Neutrophil (primary cell): Measurements from ENCODE around the gene MRPL42.

Experiments used
- H3K27ac ChIP-seq: fragments of 200-600 bp; sonication (generic); 2 replicates; pipeline ENCODE4 v1.5.1; 2016; ENCODE audit warnings: mild to moderate bottlenecking, moderate library complexity
- H3K27me3 ChIP-seq: fragments of 200-600 bp; sonication (generic); 2 replicates; pipeline ENCODE4 v1.6.0; 2016; ENCODE audit warnings: mild to moderate bottlenecking
- H3K36me3 ChIP-seq: fragments of 200-600 bp; sonication (generic); 2 replicates; pipeline ENCODE4 v1.5.1; 2017
- H3K4me1 ChIP-seq, 2 experiments: fragments of 200-600 bp in 1 of 2; sonication (generic) in 1 of 2; 1 replicate in 1 of 2; 2 replicates in 1 of 2; pipeline versions ENCODE4 v1.5.1 to v1.6.1; 2013 to 2016; ENCODE audit warnings: low read depth in 1 of 2, low read length in 1 of 2, mild to moderate bottlenecking in 1 of 2, moderate library complexity in 1 of 2; ENCODE audit not compliant: control insufficient read depth in 1 of 2, insufficient read depth in 1 of 2
- H3K4me3 ChIP-seq, 2 experiments: fragments of 200-600 bp in 1 of 2; sonication (generic) in 1 of 2; 1 replicate in 1 of 2; 2 replicates in 1 of 2; pipeline ENCODE4 v1.5.1; 2013 to 2016; ENCODE audit warnings: low read depth in 1 of 2, low read length in 1 of 2, mild to moderate bottlenecking in 1 of 2, moderate library complexity in 1 of 2
- H3K9me3 ChIP-seq: fragments of 200-600 bp; sonication (generic); 2 replicates; pipeline ENCODE4 v1.5.1; 2016
- CTCF ChIP-seq: fragments of 200-600 bp; sonication (generic); IDR thresholded peaks from 2 replicates; pipeline ENCODE4 v1.5.1; 2016; ENCODE audit warnings: antibody characterized with exemption

Gene MRPL42

GRCh38 chr12:93434256-93434865, 33.0 kb upstream of the MRPL42 start:
- no peak overlapping the region for H3K4me3 ChIP-seq
- H3K36me3 ChIP-seq = no peaks in the 10 kb centered on the region
- H3K27me3 ChIP-seq = no peaks in the 10 kb centered on the region
- H3K27ac ChIP-seq = no peak overlapping the region
- no peaks in the 10 kb centered on the region for H3K9me3 ChIP-seq
- H3K4me1 ChIP-seq = no peaks in the 10 kb centered on the region
- no peak for TF ChIP-seq CTCF

DNA sequence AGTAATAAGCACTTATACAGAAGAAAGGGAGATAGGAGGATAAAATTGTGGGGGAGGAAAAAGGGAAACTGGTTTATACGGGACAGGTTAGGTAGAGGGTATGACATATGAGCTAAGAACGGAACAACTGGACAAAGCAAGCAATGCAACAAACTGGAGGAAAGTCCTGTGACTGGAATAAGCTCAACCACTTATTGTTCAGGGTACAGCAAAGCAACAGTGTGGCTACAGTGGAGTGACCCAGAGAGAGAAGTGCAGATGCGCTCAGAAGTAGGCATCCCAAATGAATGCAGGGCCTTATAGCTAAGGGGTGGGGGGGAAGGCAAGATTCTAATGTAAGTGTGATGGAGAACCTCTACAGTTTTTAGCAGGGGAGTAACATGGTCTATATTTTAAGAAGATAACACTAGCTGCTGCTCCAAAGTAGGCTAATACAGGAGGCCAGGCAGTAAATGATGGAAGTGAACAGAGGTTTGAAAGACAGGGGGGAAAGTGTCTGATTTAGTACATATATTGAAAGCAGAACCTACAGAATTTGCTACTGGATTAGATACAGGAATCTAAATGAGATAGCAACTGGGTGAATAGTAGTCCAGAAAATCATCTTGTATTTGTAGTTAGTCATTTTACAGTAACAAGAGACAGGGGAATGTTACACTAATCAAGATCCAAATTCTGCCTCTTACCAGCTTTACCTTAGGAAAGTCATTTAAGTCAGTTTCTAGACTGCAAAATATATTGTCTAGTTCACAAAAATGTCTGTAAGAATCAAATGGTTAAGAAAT, 28.9 kb upstream of the MRPL42 start:
- Histone ChIP-seq H3K27me3 (no peaks in the 10 kb centered on the region), H3K36me3 (no peaks in the 10 kb centered on the region), H3K4me3 (no peak overlapping the region), H3K9me3 (no peaks in the 10 kb centered on the region), H3K4me1 (peaks cover 18 to 24% of the 10 kb centered on the region in 2 experiments), H3K27ac (no peak overlapping the region)
- no peak for TF ChIP-seq CTCF

DNA sequence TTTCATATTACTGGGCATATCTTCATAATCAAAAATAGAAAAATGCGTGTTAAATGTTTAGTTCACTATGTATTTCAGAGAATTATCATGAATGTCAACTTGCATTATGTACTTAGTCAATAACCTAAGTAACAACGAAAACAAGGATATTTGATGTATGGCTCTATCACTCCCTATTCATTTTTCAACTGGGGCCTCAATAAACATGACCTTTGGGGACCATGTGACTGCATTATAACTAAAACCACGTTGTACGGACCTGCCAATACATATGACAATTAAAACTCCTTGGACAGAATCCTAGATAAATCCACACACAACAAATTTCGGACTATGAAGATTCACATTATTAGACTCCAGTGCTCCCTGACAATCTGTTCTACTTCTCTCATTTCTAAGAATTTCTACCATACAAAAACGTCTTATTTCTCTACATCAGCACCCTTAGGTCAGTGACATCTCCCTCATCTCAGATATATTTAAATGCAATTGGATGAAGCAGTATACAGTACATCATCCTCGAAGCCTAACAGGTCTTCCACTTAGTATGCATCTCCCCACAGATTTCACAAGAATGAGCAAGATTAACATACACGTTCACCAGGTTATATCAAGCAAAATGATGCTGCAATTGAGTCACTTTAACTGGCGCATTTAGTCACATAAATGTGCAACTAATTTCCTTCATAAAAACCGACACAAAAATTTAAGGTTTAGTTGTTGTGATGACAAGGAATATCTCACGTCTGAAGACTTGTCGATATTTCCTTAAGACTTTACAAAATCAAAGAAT, 27.1 kb upstream of the MRPL42 start:
- peak overlapping the region; percentile 88 for H3K27ac ChIP-seq
- no peaks in the 10 kb centered on the region for H3K9me3 ChIP-seq
- no peaks in the 10 kb centered on the region for H3K36me3 ChIP-seq
- no peak for TF ChIP-seq CTCF
- H3K4me1 ChIP-seq = peaks cover 18 to 24% of the 10 kb centered on the region in 2 experiments
- no peaks in the 10 kb centered on the region for H3K27me3 ChIP-seq
- peak overlapping the region; percentile 68 to 92 for H3K4me3 ChIP-seq

GRCh38 chr12:93441081-93441616, 26.2 kb upstream of the MRPL42 start:
- no peaks in the 10 kb centered on the region for H3K9me3 ChIP-seq
- H3K27ac ChIP-seq = peak overlapping the region; percentile 88
- H3K36me3 ChIP-seq = no peaks in the 10 kb centered on the region
- H3K27me3 ChIP-seq = no peaks in the 10 kb centered on the region
- no peak for TF ChIP-seq CTCF
- H3K4me1 ChIP-seq = peaks cover 18 to 24% of the 10 kb centered on the region in 2 experiments
- H3K4me3 ChIP-seq = peak overlapping the region; percentile 68 to 92

DNA sequence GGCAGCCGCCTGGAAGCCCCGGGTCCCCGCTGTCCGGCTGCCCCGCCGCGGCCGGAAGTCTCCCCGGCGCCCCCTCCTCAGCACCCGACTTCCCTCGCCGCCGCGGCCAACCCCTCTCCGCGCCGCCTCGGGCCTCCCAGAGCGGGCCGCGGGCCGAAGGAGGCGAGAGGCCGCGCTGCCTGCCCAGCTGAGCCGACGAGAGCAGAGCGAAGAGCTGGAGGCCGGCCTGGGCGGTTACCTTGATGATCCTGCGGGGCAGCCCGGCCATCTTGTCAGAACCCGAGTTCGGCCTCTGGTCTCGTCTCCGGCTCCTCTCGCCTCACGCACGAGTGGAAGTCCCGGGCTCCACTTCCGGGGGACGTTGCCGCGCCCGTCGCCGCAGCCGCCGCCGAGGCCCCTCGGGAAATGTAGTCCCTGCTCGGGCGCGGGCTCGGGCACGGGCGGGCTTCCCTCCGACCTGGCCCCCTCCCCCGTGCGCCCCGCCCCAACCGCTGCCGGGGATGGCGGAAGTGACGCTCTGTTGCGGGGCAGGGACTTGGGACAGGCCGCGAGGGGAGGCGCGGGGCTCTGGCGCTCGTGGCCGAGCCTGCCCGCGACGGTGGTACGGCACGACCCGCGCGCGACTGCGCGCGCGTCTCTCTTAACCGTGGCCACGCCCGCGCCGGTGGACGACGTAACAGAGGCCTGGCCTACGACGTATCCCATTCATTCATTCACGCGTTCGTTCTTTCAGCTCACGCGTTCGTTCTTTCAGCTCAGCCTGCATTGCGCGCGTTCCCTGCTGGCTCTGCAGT, 25.5 kb upstream of the MRPL42 start, which contains the start of gene UBE2N:
Gene UBE2N (minus strand): TSS at position 331 of the 794 bp plus-strand sequence. CDS start 63 bp downstream, at position 268.
- TF ChIP-seq CTCF = peak; percentile 17
- H3K27me3 ChIP-seq = no peaks in the 10 kb centered on the region
- peaks cover 18 to 24% of the 10 kb centered on the region in 2 experiments for H3K4me1 ChIP-seq
- peak within 1 kb of the TSS; percentile 68 to 92 for H3K4me3 ChIP-seq
- no peaks in the 10 kb centered on the region for H3K36me3 ChIP-seq
- peak within 1 kb of the TSS; percentile 88 for H3K27ac ChIP-seq
- H3K9me3 ChIP-seq = no peaks in the 10 kb centered on the region
